ENCODE measurements around the gene SBF1.

DNA sequence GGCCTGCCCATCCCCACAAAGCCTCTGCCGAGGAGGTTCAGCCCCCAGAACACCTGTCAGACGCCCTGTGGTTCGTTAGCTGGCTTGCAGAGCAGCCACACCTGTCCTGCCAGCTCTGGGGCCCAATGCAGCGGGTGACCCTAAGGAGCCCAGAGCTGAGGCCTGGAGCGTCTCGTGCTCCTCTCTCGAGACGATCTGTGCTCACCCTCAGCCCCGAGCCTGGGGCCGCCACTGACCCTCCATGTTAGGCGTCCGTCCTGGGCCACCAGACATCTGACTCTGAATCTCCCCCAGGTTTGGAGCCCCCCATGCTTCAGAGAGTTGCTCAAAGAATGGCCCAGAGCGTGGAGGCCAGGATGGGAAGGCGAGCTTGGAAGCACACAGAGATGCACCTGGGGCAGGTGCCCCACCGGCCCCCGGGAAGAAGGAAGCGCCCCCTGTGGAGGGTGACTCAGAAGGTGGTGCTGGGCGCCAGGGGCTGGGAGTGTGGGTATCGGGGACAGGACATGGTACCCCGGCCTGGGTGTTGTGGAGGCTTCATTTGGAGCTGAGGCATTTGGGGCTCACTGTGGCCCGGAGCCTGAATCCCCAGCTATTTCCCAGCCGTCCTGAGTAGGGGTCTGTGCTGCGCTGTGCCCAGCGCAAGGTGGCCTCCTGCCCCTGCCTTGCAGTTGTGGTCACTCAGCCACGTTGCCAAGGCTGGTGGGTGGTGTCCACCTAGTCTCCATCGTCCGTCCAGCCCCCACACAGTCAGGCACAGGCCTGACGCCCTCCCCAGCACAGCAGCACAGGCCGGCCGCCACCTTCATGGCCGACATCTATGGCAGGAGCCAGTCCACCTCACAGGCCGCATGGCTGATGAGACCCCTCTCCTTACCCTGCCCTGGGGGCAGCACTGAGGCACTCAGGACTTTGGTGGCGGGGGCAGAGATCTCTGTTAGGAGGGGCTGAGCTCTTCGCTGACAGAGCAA, 36.2 kb downstream of the SBF1 start:
- TF ChIP-seq, protein P1, sequence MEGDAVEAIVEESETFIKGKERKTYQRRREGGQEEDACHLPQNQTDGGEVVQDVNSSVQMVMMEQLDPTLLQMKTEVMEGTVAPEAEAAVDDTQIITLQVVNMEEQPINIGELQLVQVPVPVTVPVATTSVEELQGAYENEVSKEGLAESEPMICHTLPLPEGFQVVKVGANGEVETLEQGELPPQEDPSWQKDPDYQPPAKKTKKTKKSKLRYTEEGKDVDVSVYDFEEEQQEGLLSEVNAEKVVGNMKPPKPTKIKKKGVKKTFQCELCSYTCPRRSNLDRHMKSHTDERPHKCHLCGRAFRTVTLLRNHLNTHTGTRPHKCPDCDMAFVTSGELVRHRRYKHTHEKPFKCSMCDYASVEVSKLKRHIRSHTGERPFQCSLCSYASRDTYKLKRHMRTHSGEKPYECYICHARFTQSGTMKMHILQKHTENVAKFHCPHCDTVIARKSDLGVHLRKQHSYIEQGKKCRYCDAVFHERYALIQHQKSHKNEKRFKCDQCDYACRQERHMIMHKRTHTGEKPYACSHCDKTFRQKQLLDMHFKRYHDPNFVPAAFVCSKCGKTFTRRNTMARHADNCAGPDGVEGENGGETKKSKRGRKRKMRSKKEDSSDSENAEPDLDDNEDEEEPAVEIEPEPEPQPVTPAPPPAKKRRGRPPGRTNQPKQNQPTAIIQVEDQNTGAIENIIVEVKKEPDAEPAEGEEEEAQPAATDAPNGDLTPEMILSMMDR (conservative IDR thresholded peaks at IDR 0.05; ENCODE audit: low read depth, low read length), result no peak
- TF ChIP-seq EZH2phosphoT487 (IDR thresholded peaks at IDR 0.05; ENCODE audit: borderline replicate concordance, low read length) (no peak), EZH2 (IDR thresholded peaks at IDR 0.05; ENCODE audit: low read length, unreplicated experiment) (no peak)

Measured in PC-3 (cell line).